Esophagus muscularis mucosa (tissue), 4 donors: ENCODE measurements around the gene DNLZ. TPM values are rescaled to one million over a fixed set of nuclear protein-coding genes. Genes with fewer than 3 reads are reported as not detected.

Experiments
- DNase-seq: peaks from one replicate; pipeline ENCODE4 v3.0.0-alpha.2; 2017; ENCODE audit errors: extremely low spot score
- H3K27ac ChIP-seq, 4 donors: fragments of 200-600 bp; sonication (generic); replicated peaks in 1 of 4; 1 replicate in 3 of 4; 2 replicates in 1 of 4; pipeline ENCODE4 v1.5.1; 2016 to 2019; ENCODE audit warnings: mild to moderate bottlenecking in 1 of 4
- H3K27me3 ChIP-seq, 4 donors: fragments of 200-600 bp; sonication (generic); one replicate each; pipeline versions ENCODE4 v1.5.1 to v1.6.0; 2016 to 2019
- H3K36me3 ChIP-seq, 4 donors: fragments of 200-600 bp; sonication (generic); one replicate each; pipeline ENCODE4 v1.5.1; 2016 to 2019
- H3K4me1 ChIP-seq, 4 donors: fragments of 200-600 bp; sonication (generic); one replicate each; pipeline ENCODE4 v1.5.1; 2016 to 2019
- H3K4me3 ChIP-seq, 4 donors: fragments of 200-600 bp; sonication (generic); 1 replicate in 2 of 4; 2 replicates in 2 of 4; pipeline ENCODE4 v1.5.1; 2016 to 2019; ENCODE audit warnings: mild to moderate bottlenecking in 4 of 4, moderate library complexity in 1 of 4
- H3K9me3 ChIP-seq, 4 donors: fragments of 200-600 bp; sonication (generic); 1 replicate in 3 of 4; 2 replicates in 1 of 4; pipeline ENCODE4 v1.5.1; 2016 to 2019
- EP300 ChIP-seq: sonication (generic); formaldehyde crosslinking; IDR thresholded peaks from one replicate; pipeline ENCODE4 v1.6.1; 2017; ENCODE audit warnings: antibody characterized with exemption
- POLR2A ChIP-seq: fragments of 450-650 bp; IDR thresholded peaks from one replicate; pipeline ENCODE4 v1.6.1; 2017; ENCODE audit warnings: antibody characterized with exemption, moderate library complexity, mild to moderate bottlenecking, low read depth
- POLR2AphosphoS5 ChIP-seq, 2 donors: sonication (generic); formaldehyde crosslinking; IDR thresholded peaks; one replicate each; pipeline ENCODE4 v1.6.1; 2017; ENCODE audit warnings: antibody characterized with exemption in 2 of 2
- WGBS: methylation state at CpG from one replicate; pipeline ENCODE4 v1.1.5; 2018; 5-methylcytosine and 5-hydroxymethylcytosine counted together
- intact Hi-C: fragments of 100-400 bp; cut with DNase I; formaldehyde crosslinking; loops from one replicate; pipeline ENCODE4 v1.15.1; 2023
- total RNA-seq, 4 donors: library from RNA; depleted of rRNA; stranded (reverse); fragments of >200 nt; gene quantifications; one replicate each; pipeline versions ENCODE4 v1.1.0 to v1.2.1, GENCODE V29; 2016
- TF ChIP-seq, protein P1 (sequence below), 3 experiments: fragments of 200-600 bp in 2 of 3; fragments of 450-650 bp in 1 of 3; sonication (generic) in 2 of 3; IDR thresholded peaks; one replicate each; pipeline ENCODE4 v1.5.1; 2017 to 2019; ENCODE audit warnings: antibody characterized with exemption in 3 of 3, mild to moderate bottlenecking in 2 of 3, moderate library complexity in 1 of 3

The DNLZ gene
- total RNA-seq, 4 donors from 2014 or later: 29.5 to 41.3 (median 35.8) TPM

DNA sequence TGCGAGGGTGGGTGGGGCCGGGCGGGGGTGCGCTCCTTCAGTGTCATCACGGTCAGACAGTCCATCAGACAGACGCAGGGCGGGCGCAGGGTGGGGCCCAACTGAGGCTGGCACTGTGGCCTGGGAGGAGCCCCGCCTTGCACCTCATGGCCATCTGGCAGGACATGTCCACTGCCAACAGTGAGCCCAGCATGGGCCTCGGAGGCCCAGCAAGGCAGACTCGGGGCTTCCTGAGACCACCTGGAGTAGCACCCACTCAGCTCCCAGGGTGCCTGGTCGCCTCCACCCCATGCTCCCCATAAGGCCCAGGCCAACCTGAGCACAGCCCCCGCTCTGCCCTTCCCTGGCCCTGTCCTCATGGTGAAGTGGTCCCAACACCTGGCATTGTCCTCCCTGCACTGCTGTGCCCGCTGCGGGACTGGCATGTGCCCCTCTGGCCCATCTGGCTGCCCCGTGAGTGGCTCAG lies 44.7 kb downstream of the DNLZ start:
- no peak overlapping the region for H3K4me3 ChIP-seq
- no peaks in the 10 kb centered on the region for H3K36me3 ChIP-seq
- TF ChIP-seq EP300 (no peak), POLR2AphosphoS5 (IDR thresholded peaks at IDR 0.05) (no peak), POLR2A (no peak)
- TF ChIP-seq, protein P1, sequence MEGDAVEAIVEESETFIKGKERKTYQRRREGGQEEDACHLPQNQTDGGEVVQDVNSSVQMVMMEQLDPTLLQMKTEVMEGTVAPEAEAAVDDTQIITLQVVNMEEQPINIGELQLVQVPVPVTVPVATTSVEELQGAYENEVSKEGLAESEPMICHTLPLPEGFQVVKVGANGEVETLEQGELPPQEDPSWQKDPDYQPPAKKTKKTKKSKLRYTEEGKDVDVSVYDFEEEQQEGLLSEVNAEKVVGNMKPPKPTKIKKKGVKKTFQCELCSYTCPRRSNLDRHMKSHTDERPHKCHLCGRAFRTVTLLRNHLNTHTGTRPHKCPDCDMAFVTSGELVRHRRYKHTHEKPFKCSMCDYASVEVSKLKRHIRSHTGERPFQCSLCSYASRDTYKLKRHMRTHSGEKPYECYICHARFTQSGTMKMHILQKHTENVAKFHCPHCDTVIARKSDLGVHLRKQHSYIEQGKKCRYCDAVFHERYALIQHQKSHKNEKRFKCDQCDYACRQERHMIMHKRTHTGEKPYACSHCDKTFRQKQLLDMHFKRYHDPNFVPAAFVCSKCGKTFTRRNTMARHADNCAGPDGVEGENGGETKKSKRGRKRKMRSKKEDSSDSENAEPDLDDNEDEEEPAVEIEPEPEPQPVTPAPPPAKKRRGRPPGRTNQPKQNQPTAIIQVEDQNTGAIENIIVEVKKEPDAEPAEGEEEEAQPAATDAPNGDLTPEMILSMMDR (IDR thresholded peaks at IDR 0.05): no peak
- no peak overlapping the region for H3K27ac ChIP-seq
- H3K9me3 ChIP-seq: peaks cover 0 to 13% (median 8%) of the 10 kb centered on the region in 4 donors
- 86% methylated on average over 11 of the region's 16 CpGs for WGBS
- H3K4me1 ChIP-seq: no peaks in the 10 kb centered on the region
- intact Hi-C loops: no loop called here
- no peaks in the 10 kb centered on the region for H3K27me3 ChIP-seq
- DNase-seq: no peak

DNA sequence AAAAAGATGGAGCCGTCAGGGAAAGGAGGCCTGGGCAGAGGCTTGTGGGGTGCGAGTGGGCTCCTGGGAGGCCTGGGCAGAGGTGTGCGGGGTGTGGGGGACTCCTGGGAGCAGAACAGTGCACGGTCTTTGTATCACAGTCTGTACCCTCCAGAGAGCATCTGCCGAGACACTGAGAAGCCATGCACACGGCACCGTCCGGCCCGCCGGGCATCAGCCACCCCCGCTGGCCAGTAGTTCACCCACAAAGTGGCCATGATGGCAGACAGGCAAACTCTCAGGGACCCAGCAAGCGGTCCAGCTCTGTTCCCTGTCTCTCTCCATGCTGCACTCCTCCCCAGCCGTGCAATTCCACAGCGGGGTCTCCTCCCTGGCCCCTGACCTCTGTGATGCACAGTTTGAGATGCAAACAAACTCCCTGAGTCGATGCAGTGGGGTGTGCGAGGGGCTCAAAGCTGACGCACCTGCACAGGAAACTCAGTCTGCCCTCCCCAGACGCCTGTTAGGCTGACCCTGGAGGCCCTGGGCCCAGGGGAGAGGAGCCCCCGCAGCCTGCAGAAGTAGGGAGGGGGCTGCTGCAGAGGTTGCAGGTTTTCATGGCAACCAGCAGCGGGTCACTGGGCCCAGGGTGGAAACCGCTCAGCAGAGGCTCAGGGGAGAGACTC lies 45.3 kb downstream of the DNLZ start:
- no peaks in the 10 kb centered on the region for H3K27me3 ChIP-seq
- H3K27ac ChIP-seq: no peak overlapping the region
- no peaks in the 10 kb centered on the region for H3K4me1 ChIP-seq
- no peak overlapping the region for H3K4me3 ChIP-seq
- TF ChIP-seq EP300: no peak
- TF ChIP-seq POLR2AphosphoS5 (IDR thresholded peaks at IDR 0.05): no peak
- TF ChIP-seq POLR2A: no peak
- TF ChIP-seq, protein P1 (IDR thresholded peaks at IDR 0.05): no peak
- no peak for DNase-seq
- peaks cover 0 to 13% (median 8%) of the 10 kb centered on the region in 4 donors for H3K9me3 ChIP-seq
- intact Hi-C loops: no loop called here
- H3K36me3 ChIP-seq: no peaks in the 10 kb centered on the region
- WGBS: 75% methylated on average over 18 of the region's 21 CpGs

DNA sequence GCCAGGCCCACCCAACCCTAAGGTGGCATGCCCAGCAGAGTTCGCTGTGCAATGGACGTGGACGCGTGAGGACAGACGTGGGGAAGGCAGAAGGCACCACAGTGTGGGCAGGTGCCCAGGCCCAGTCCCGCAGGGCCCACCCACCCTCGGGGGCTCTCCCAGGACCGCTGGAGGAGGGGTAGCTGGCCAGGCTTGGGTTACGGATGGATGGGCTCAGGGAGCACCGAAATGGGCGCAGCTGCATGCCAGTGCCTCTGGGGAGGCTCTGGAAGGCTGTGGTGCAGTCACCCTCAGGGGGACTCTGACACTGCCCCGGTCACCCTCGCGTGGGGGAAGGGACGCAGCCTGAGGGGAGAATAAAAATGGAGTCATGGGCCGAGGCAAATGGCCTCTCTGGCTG lies 45.8 kb downstream of the DNLZ start:
- no peaks in the 10 kb centered on the region for H3K4me1 ChIP-seq
- peaks cover 0 to 13% (median 8%) of the 10 kb centered on the region in 4 donors for H3K9me3 ChIP-seq
- TF ChIP-seq, protein P1 (IDR thresholded peaks at IDR 0.05): no peak
- TF ChIP-seq POLR2A: no peak
- TF ChIP-seq POLR2AphosphoS5 (IDR thresholded peaks at IDR 0.05): no peak
- no peak for TF ChIP-seq EP300
- WGBS: 85% methylated on average over 16 of the region's 16 CpGs
- no peaks in the 10 kb centered on the region for H3K27me3 ChIP-seq
- H3K4me3 ChIP-seq: no peak overlapping the region
- no peak overlapping the region for H3K27ac ChIP-seq
- H3K36me3 ChIP-seq: no peaks in the 10 kb centered on the region
- DNase-seq: no peak
- intact Hi-C loops: no loop called here

DNA sequence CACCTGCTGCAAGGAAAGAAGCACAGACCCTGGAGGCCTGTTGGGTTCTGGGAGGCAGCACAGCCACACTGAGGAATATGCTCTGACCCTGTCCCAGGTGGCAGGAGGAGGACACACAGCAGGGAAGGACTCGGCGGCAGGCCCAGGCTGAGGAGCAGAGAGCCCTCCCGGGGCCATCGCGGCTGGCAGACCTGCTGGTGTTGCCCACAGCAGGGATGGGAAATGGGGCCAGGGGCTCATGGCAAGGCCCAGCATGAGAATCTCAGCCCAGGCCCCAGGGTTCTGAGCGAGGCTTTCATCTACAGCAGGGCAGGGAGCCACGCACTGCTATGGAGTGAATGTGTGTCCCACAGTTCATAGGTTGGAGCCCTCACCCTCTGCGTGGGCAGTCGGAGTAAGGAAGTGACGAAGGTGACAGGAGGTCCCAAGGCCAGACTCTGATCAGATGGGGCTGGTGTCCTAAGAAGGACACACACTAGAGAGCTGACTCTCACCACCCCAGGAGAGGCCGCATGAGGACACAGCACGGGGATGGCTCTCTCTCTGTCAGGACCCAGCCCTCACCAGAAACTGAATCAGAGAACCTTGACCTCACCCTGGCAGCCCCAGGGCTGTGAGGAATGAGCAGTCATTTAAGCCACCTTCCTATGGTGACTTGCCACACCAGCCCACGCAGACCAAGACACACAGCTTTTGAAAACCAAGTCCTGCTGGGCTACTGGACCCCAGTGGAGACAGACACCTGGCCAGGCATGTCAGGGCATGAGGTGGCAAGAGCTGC lies 46.5 kb downstream of the DNLZ start:
- TF ChIP-seq, protein P1 (IDR thresholded peaks at IDR 0.05): no peak
- TF ChIP-seq POLR2AphosphoS5 (IDR thresholded peaks at IDR 0.05): no peak
- TF ChIP-seq POLR2A: no peak
- no peak for TF ChIP-seq EP300
- H3K36me3 ChIP-seq: no peaks in the 10 kb centered on the region
- no peak overlapping the region for H3K27ac ChIP-seq
- DNase-seq: no peak
- 90% methylated on average over 13 of the region's 13 CpGs for WGBS
- intact Hi-C loops: no loop called here
- H3K27me3 ChIP-seq: peaks cover 0 to 5% (median 0%) of the 10 kb centered on the region in 4 donors
- H3K9me3 ChIP-seq: peaks cover 0 to 13% (median 8%) of the 10 kb centered on the region in 4 donors
- H3K4me1 ChIP-seq: no peaks in the 10 kb centered on the region
- H3K4me3 ChIP-seq: no peak overlapping the region
